Neural cell (in vitro differentiated cells): ENCODE results near the gene DHX8. TPM values are rescaled to one million over a fixed set of nuclear protein-coding genes. Genes with fewer than 3 reads are reported as not detected.

Experiments used
- H2AFZ ChIP-seq: fragments of 200-600, 300-800 bp; sonication (generic), shearing (Covaris generic); 2 replicates; pipeline ENCODE4 v1.6.0; 2014; ENCODE audit warnings: low read depth, mild to moderate bottlenecking, antibody characterized with exemption, low read length, moderate library complexity
- H3F3A ChIP-seq: fragments of 200-600 bp; shearing (Covaris generic); 2 replicates; pipeline ENCODE4 v1.6.1; 2016; ENCODE audit warnings: mild to moderate bottlenecking, moderate library complexity, mixed read lengths, antibody characterized with exemption, low read length; ENCODE audit not compliant: insufficient read depth, poor library complexity, severe bottlenecking
- H3K27ac ChIP-seq: fragments of 200-600, 300-800 bp; sonication (generic), shearing (Covaris generic); 2 replicates; pipeline ENCODE4 v1.5.1; 2014; ENCODE audit warnings: mild to moderate bottlenecking, low read length, moderate library complexity
- H3K27me3 ChIP-seq: fragments of 300-800, 200-600 bp; sonication (generic), shearing (Covaris generic); 2 replicates; pipeline ENCODE4 v1.6.0; 2014; ENCODE audit warnings: mild to moderate bottlenecking, low read depth, low read length, moderate library complexity; ENCODE audit not compliant: insufficient read depth
- H3K36me3 ChIP-seq: fragments of 300-800, 200-600 bp; sonication (generic), shearing (Covaris generic); 2 replicates; pipeline ENCODE4 v1.5.1; 2014; ENCODE audit warnings: mild to moderate bottlenecking, antibody characterized with exemption, low read length, moderate library complexity; ENCODE audit not compliant: insufficient read depth
- H3K4me2 ChIP-seq: fragments of 300-800, 200-600 bp; sonication (generic), shearing (Covaris generic); 2 replicates; pipeline ENCODE4 v1.6.0; 2014; ENCODE audit warnings: mild to moderate bottlenecking, low read length
- H3K4me3 ChIP-seq: fragments of 300-800, 200-600 bp; sonication (generic), shearing (Covaris generic); 2 replicates; pipeline ENCODE4 v1.5.1; 2014; ENCODE audit warnings: mild to moderate bottlenecking, low read length, moderate library complexity
- H3K79me2 ChIP-seq: fragments of 200-600 bp; shearing (Covaris generic); replicated peaks from 2 replicates; pipeline ENCODE4 v1.6.0; 2014; ENCODE audit warnings: mild to moderate bottlenecking, low read length, moderate library complexity; ENCODE audit not compliant: insufficient read depth
- H3K9ac ChIP-seq: fragments of 300-800, 200-600 bp; sonication (generic), shearing (Covaris generic); 2 replicates; pipeline ENCODE4 v1.6.1; 2016; ENCODE audit warnings: mild to moderate bottlenecking, low read length, mixed read lengths
- H3K9me2 ChIP-seq: fragments of 200-600 bp; shearing (Covaris generic); 2 replicates; pipeline ENCODE4 v1.6.1; 2016; ENCODE audit warnings: mild to moderate bottlenecking, low read length, mixed read lengths; ENCODE audit not compliant: insufficient read depth
- H3K9me3 ChIP-seq: fragments of 200-600, 300-800 bp; sonication (generic), shearing (Covaris generic); 2 replicates; pipeline ENCODE4 v1.6.1; 2016; ENCODE audit warnings: mild to moderate bottlenecking, mixed run types, low read length, moderate library complexity, mixed read lengths
- H4K20me1 ChIP-seq: fragments of 200-600 bp; shearing (Covaris generic); 2 replicates; pipeline ENCODE4 v1.6.1; 2016; ENCODE audit warnings: mild to moderate bottlenecking, mixed run types; ENCODE audit not compliant: insufficient read depth
- EP300 ChIP-seq: fragments of 450-650 bp; conservative IDR thresholded peaks from 2 replicates; pipeline ENCODE4 v1.6.1; 2014; ENCODE audit warnings: antibody characterized with exemption, mild to moderate bottlenecking, moderate library complexity; ENCODE audit not compliant: poor library complexity, severe bottlenecking
- EZH2 ChIP-seq: fragments of 200-600, 300-800 bp; shearing (Covaris generic), sonication (generic); IDR thresholded peaks from 2 replicates; pipeline ENCODE4 v1.6.1; 2014; ENCODE audit warnings: antibody characterized with exemption, low read length, borderline replicate concordance, mild to moderate bottlenecking; ENCODE audit not compliant: insufficient read depth, poor library complexity, severe bottlenecking
- MXI1 ChIP-seq: fragments of 450-650 bp; conservative IDR thresholded peaks from 2 replicates; pipeline ENCODE4 v1.6.1; 2014; ENCODE audit warnings: antibody characterized with exemption, mild to moderate bottlenecking; ENCODE audit not compliant: poor library complexity, severe bottlenecking
- POLR2AphosphoS5 ChIP-seq: IDR thresholded peaks from 2 replicates; pipeline ENCODE4 v1.6.1; 2012
- RAD21 ChIP-seq: fragments of 450-650 bp; conservative IDR thresholded peaks from 2 replicates; pipeline ENCODE4 v1.6.1; 2014; ENCODE audit warnings: antibody characterized with exemption, mild to moderate bottlenecking, moderate library complexity
- SMC3 ChIP-seq: fragments of 450-650 bp; conservative IDR thresholded peaks from 2 replicates; pipeline ENCODE4 v1.6.1; 2014; ENCODE audit warnings: antibody characterized with exemption, mild to moderate bottlenecking, moderate library complexity; ENCODE audit not compliant: poor library complexity
- TAF1 ChIP-seq: IDR thresholded peaks from 2 replicates; pipeline ENCODE4 v1.6.1; 2012; ENCODE audit warnings: low read depth
- polyA plus RNA-seq: library from polyadenylated mRNA; depleted of rRNA; stranded (reverse); fragments of >200 nt; gene quantifications from 2 replicates; pipeline ENCODE4 v1.2.3, GENCODE V29; 2014
- TF ChIP-seq, protein P1 (sequence below): IDR thresholded peaks from 2 replicates; pipeline ENCODE4 v1.6.1; 2012; ENCODE audit warnings: borderline replicate concordance
- TF ChIP-seq, protein P2 (sequence below): fragments of 450-650 bp; IDR thresholded peaks from 2 replicates; pipeline ENCODE4 v1.5.1; 2014; ENCODE audit warnings: antibody characterized with exemption, mild to moderate bottlenecking, moderate library complexity; ENCODE audit not compliant: poor library complexity, severe bottlenecking

The DHX8 gene
- polyA plus RNA-seq, 1 donor from 2014 or later, result 19.4 TPM

DNA sequence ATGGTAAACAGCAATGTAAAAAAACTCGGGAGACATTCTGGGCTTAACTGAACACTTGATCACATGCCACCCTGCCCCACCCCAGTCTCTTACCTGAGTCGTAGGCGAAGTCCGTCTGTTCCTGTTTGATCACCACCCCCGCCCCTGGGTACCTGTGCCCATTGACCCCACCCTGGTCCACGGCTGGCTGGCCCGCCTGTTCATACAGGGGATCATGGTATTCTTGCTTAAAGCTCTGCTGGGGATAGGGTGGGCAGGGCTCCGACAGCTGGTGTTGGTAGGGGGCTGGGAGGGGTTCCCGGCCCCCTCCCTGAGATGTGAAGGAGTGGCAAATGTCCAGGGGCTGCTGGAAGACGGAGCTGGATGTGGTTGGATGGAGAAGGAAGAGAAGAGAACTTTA, 48.8 kb downstream of the DHX8 start:
- Histone ChIP-seq H3K36me3 (no peaks in the 10 kb centered on the region), H3K4me2 (no peak overlapping the region), H4K20me1 (no peaks in the 10 kb centered on the region), H2AFZ (no peak overlapping the region), H3K79me2 (no peaks in the 10 kb centered on the region), H3K27me3 (no peaks in the 10 kb centered on the region), H3F3A (no peaks in the 10 kb centered on the region), H3K27ac (no peak overlapping the region), H3K4me3 (no peak overlapping the region), H3K9ac (no peak overlapping the region), H3K9me2 (no peaks in the 10 kb centered on the region), H3K9me3 (no peaks in the 10 kb centered on the region)
- TF ChIP-seq, protein P1, sequence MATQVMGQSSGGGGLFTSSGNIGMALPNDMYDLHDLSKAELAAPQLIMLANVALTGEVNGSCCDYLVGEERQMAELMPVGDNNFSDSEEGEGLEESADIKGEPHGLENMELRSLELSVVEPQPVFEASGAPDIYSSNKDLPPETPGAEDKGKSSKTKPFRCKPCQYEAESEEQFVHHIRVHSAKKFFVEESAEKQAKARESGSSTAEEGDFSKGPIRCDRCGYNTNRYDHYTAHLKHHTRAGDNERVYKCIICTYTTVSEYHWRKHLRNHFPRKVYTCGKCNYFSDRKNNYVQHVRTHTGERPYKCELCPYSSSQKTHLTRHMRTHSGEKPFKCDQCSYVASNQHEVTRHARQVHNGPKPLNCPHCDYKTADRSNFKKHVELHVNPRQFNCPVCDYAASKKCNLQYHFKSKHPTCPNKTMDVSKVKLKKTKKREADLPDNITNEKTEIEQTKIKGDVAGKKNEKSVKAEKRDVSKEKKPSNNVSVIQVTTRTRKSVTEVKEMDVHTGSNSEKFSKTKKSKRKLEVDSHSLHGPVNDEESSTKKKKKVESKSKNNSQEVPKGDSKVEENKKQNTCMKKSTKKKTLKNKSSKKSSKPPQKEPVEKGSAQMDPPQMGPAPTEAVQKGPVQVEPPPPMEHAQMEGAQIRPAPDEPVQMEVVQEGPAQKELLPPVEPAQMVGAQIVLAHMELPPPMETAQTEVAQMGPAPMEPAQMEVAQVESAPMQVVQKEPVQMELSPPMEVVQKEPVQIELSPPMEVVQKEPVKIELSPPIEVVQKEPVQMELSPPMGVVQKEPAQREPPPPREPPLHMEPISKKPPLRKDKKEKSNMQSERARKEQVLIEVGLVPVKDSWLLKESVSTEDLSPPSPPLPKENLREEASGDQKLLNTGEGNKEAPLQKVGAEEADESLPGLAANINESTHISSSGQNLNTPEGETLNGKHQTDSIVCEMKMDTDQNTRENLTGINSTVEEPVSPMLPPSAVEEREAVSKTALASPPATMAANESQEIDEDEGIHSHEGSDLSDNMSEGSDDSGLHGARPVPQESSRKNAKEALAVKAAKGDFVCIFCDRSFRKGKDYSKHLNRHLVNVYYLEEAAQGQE, result no peak
- TF ChIP-seq EP300, result no peak
- TF ChIP-seq TAF1, result no peak
- no peak for TF ChIP-seq RAD21
- no peak for TF ChIP-seq EZH2
- TF ChIP-seq SMC3, result no peak
- TF ChIP-seq POLR2AphosphoS5, result no peak
- TF ChIP-seq, protein P2, sequence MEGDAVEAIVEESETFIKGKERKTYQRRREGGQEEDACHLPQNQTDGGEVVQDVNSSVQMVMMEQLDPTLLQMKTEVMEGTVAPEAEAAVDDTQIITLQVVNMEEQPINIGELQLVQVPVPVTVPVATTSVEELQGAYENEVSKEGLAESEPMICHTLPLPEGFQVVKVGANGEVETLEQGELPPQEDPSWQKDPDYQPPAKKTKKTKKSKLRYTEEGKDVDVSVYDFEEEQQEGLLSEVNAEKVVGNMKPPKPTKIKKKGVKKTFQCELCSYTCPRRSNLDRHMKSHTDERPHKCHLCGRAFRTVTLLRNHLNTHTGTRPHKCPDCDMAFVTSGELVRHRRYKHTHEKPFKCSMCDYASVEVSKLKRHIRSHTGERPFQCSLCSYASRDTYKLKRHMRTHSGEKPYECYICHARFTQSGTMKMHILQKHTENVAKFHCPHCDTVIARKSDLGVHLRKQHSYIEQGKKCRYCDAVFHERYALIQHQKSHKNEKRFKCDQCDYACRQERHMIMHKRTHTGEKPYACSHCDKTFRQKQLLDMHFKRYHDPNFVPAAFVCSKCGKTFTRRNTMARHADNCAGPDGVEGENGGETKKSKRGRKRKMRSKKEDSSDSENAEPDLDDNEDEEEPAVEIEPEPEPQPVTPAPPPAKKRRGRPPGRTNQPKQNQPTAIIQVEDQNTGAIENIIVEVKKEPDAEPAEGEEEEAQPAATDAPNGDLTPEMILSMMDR, result no peak
- no peak for TF ChIP-seq MXI1

DNA sequence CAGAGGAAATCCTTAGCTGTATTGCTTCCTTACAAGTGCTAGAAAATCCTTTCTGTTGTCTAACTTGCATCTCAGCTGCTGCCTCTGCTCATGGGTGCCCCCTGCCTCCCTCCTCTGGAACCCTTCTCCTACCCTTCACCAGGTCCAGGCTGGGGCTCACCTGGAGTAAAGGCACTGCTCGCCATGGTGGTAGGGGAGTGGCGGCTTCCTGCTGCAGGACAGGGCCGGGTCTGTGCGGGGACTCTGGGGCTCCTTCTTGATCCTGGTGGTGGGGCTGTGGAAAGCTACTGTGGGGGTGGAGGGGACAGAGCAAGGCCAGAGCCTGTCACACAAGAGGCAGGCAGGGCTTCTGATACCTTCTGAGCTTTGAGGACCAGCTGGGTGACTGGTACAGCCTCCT, 49.9 kb downstream of the DHX8 start:
- Histone ChIP-seq H3K9ac (no peak overlapping the region), H3K36me3 (no peaks in the 10 kb centered on the region), H4K20me1 (no peaks in the 10 kb centered on the region), H3K9me3 (no peaks in the 10 kb centered on the region), H3K9me2 (no peaks in the 10 kb centered on the region), H3K4me3 (no peak overlapping the region), H3K27me3 (no peaks in the 10 kb centered on the region), H3K79me2 (no peaks in the 10 kb centered on the region), H3K4me2 (no peak overlapping the region), H3K27ac (no peak overlapping the region), H3F3A (no peaks in the 10 kb centered on the region), H2AFZ (no peak overlapping the region)
- TF ChIP-seq POLR2AphosphoS5, result no peak
- no peak for TF ChIP-seq MXI1
- no peak for TF ChIP-seq RAD21
- TF ChIP-seq EP300, result no peak
- no peak for TF ChIP-seq SMC3
- no peak for TF ChIP-seq EZH2
- TF ChIP-seq TAF1, result no peak
- TF ChIP-seq, protein P1, result no peak
- TF ChIP-seq, protein P2, result no peak
